Progenitor cell of endocrine pancreas (in vitro differentiated cells): Measurements from ENCODE around the gene GUCY2F. TPM values are rescaled to one million over a fixed set of nuclear protein-coding genes. Genes with fewer than 3 reads are reported as not detected.
A peak's percentile ranks its signal among the peaks of the same experiment; 100 is the strongest.

ENCODE experiments used
- DNase-seq: peaks from one replicate; pipeline ENCODE4 v3.0.0; 2021; ENCODE audit warnings: low spot score; ENCODE audit not compliant: unreplicated experiment
- H3K27ac Mint-ChIP-seq: 2 replicates; pipeline ENCODE4 v1.8.0; 2021; ENCODE audit warnings: mild to moderate bottlenecking, moderate library complexity, mixed read lengths
- H3K27me3 Mint-ChIP-seq: 2 replicates; pipeline ENCODE4 v1.8.0; 2021; ENCODE audit warnings: mixed read lengths
- H3K36me3 Mint-ChIP-seq: 2 replicates; pipeline ENCODE4 v1.8.0; 2022; ENCODE audit warnings: mixed read lengths; ENCODE audit not compliant: insufficient read depth
- H3K4me1 Mint-ChIP-seq: 2 replicates; pipeline ENCODE4 v1.8.0; 2021; ENCODE audit warnings: low read depth, mixed read lengths
- H3K4me3 Mint-ChIP-seq: 2 replicates; pipeline ENCODE4 v1.8.0; 2021; ENCODE audit warnings: low read depth, mild to moderate bottlenecking, moderate library complexity, mixed read lengths
- H3K9me3 Mint-ChIP-seq: 2 replicates; pipeline ENCODE4 v1.8.0; 2021; ENCODE audit warnings: low read depth, mixed read lengths
- total RNA-seq: library from RNA; stranded (reverse); gene quantifications from 2 replicates; pipeline ENCODE4 v1.2.1, GENCODE V29; 2021
- TF ChIP-seq, protein P1 (sequence below): fragments of 200-600 bp; sonication (generic); IDR thresholded peaks from one replicate; pipeline ENCODE4 v1.5.0; 2021; ENCODE audit warnings: antibody characterized with exemption, mild to moderate bottlenecking; ENCODE audit not compliant: unreplicated experiment

Gene GUCY2F
- total RNA-seq, 1 donor from 2014 or later: 0.10 TPM

DNA sequence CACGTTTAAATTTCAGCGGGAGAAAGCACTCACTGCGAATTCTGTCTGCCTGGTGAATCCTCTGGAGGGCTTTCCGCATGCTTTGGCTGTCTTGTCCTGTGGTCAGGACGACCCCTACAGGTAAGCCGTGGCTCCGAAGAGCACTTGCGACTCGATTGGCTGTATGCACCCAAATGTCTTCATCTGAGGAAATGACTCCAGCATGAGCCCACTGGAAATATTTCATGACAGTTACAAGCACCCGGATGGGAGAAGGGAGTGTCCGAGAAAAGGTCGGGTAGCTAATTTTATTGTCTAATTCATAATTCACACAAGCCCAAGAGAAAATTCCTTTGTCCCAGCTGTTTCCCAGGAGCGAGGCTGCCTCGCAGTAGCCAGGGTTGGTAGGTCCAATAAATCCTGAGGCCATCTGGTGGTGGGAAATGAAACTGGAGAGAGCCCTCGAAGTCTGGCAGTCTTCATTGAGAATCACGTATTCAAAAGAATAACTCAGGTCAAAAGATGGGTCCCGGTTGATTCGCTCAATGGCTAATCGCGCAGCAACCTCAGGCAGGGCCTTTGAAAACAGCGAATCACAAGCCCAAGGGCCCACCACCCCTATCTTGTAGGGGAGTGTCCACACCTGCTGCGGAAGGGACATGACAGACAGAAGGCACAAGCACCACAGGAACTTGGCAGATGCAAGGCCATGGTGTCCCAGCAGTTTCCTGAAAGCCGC lies 6.6 kb downstream of the GUCY2F start:
- Mint-ChIP-seq H3K4me1 (no peaks in the 10 kb centered on the region), H3K4me3 (no peak overlapping the region), H3K9me3 (no peaks in the 10 kb centered on the region), H3K27ac (no peak overlapping the region), H3K27me3 (peaks cover 2% of the 10 kb centered on the region), H3K36me3 (no peaks in the 10 kb centered on the region)
- TF ChIP-seq, protein P1, sequence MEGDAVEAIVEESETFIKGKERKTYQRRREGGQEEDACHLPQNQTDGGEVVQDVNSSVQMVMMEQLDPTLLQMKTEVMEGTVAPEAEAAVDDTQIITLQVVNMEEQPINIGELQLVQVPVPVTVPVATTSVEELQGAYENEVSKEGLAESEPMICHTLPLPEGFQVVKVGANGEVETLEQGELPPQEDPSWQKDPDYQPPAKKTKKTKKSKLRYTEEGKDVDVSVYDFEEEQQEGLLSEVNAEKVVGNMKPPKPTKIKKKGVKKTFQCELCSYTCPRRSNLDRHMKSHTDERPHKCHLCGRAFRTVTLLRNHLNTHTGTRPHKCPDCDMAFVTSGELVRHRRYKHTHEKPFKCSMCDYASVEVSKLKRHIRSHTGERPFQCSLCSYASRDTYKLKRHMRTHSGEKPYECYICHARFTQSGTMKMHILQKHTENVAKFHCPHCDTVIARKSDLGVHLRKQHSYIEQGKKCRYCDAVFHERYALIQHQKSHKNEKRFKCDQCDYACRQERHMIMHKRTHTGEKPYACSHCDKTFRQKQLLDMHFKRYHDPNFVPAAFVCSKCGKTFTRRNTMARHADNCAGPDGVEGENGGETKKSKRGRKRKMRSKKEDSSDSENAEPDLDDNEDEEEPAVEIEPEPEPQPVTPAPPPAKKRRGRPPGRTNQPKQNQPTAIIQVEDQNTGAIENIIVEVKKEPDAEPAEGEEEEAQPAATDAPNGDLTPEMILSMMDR: peak; percentile 75
- DNase-seq: peak; percentile 34

DNA sequence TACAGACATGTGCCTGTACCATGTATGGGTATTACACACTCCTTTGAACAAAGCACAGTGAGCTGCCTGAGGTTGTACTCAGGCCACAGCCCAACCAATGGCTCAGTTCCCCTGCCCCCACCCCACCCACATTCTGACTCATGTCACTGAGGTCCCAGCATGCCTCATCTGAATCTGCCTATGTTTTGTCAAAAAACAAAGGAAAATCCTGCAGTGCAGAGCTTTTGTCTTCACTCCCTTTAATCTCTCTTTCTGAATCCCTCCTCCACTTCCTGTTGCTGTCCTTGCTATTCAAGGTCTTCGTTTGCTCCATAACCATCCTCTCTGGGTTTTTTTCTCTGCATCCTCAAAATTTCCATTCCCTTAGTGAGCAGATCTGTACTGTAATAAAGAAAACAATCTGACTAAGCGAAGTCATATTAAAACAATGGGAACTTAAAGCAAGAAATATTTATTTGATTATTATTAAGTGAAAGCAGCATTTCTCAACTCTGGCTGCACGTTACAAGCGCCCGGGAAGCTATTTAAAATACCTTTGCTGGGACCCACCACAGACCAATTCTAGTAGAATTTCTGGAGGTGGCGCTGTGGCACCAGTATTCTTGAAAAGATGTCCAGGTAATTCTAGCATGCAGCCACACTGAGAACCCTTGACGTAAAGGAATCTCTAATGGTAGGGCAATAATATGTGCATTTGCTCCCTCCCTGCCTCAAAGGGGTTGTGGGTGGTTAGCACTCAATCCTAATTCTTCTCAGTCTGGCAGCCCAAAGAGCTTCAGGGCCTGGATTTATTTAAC lies 8.7 kb downstream of the GUCY2F start:
- no peak overlapping the region for H3K4me3 Mint-ChIP-seq
- DNase-seq: peak; percentile 20
- H3K27ac Mint-ChIP-seq: no peak overlapping the region
- TF ChIP-seq, protein P1: peak; percentile 70
- H3K27me3 Mint-ChIP-seq: peaks cover 2% of the 10 kb centered on the region
- H3K9me3 Mint-ChIP-seq: no peaks in the 10 kb centered on the region
- H3K36me3 Mint-ChIP-seq: no peaks in the 10 kb centered on the region
- no peaks in the 10 kb centered on the region for H3K4me1 Mint-ChIP-seq

DNA sequence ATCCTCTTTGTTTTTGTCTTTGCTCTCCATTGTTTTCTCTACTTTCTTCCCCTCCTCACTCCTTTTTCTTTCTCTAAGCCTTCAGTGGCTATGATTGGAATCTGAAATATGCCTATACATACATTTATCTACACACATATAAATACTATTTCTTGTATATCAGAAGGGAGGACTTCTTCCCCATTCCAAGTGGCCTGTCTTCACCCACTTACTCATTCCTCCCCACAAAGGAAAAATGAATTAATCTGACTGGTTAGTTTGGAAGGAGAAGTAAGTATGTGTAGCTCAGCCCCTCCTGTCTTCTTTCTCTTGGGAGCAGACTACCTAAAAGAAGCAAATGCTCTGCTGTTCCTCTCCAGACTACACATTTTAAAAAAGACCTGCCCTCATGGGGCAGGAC lies 17.7 kb downstream of the GUCY2F start:
- H3K27ac Mint-ChIP-seq: no peak overlapping the region
- H3K9me3 Mint-ChIP-seq: peaks cover 4% of the 10 kb centered on the region
- no peak overlapping the region for H3K4me3 Mint-ChIP-seq
- no peaks in the 10 kb centered on the region for H3K36me3 Mint-ChIP-seq
- DNase-seq: no peak
- TF ChIP-seq, protein P1: no peak
- peaks cover 7% of the 10 kb centered on the region for H3K4me1 Mint-ChIP-seq
- H3K27me3 Mint-ChIP-seq: no peaks in the 10 kb centered on the region

DNA sequence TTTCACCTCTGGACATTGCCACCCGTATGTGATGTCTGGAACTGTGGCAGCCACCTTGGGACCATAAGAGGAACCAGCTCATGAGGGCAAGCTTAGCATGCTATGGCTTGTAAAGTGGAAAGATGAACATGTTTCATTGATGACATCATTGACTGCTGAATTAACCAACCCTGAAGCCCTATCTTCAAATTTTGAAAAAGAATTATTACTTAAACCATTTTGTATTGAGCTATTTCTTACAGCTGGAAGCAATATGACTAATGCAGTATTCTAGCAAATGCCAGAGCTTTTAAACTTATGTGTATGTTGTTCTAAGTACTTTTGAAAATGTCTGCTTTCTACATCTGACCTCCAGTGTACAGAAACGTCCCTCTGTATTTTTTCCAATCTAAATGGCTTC lies 18.1 kb downstream of the GUCY2F start:
- DNase-seq: no peak
- Mint-ChIP-seq H3K27me3 (no peaks in the 10 kb centered on the region), H3K9me3 (peaks cover 4% of the 10 kb centered on the region), H3K27ac (no peak overlapping the region), H3K4me3 (no peak overlapping the region), H3K36me3 (no peaks in the 10 kb centered on the region), H3K4me1 (peaks cover 7% of the 10 kb centered on the region)
- TF ChIP-seq, protein P1: no peak

DNA sequence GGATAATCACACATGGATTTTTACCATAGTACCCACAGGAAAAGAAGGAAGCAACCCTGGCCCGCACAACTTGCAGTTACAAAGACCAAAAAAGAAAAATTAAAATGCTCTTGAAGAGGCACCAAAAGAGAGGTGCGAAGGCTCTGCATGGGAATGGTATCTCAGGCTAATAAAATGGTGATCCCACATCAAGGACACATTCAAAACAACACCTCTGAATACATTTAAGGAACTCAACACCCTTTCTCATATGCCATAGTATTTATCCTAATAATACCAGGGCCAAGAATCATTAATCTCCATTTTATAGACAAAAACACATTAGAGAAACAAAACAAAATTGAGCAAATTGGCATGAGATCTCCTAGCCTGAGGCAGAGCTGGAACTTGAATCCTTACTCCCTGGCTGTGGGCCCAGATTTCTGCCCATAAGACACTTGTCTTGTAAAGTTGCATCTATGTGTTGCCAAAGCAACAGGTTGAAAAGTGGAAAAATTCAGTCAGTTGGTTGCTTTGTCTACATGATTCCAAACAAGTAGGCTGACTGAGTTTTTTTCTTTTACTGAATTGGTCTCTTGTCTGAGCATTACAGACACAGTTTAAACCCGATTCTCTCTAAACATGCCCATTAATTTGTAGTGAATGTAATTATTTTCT lies 33.5 kb downstream of the GUCY2F start:
- Mint-ChIP-seq H3K27ac (no peak overlapping the region), H3K4me1 (no peaks in the 10 kb centered on the region), H3K9me3 (no peaks in the 10 kb centered on the region), H3K27me3 (no peaks in the 10 kb centered on the region), H3K4me3 (no peak overlapping the region), H3K36me3 (no peaks in the 10 kb centered on the region)
- TF ChIP-seq, protein P1: no peak
- no peak for DNase-seq
